GM21390 (cell line): ENCODE measurements around the gene NR3C2.
"Not testable (repeated sequence)": the region's sequence is repeated elsewhere in the genome, so short reads cannot be mapped to it uniquely, and the experiment has no call there.

Experiments
- ATAC-seq: cut with Tn5 transposase; IDR thresholded peaks from one replicate; pipeline ENCODE4 v1.9.1; 2021; ENCODE audit not compliant: unreplicated experiment

NR3C2 gene

GRCh38 chr4:148225639-148226038, 216.6 kb downstream of the NR3C2 start:
- ATAC-seq: no peak

- ATAC-seq: no peak
Measured at GRCh38 chr4:148224476-148224875, 217.7 kb downstream of the NR3C2 start.

- no peak for ATAC-seq
Measured at GRCh38 chr4:148222991-148223660, 219.1 kb downstream of the NR3C2 start.

- peak; percentile 89 for ATAC-seq
Measured at GRCh38 chr4:148216866-148217814, 225.1 kb downstream of the NR3C2 start.

GRCh38 chr4:148216321-148216720, 225.9 kb downstream of the NR3C2 start:
- peak; percentile 9 for ATAC-seq

- no peak for ATAC-seq
Measured at GRCh38 chr4:148215202-148215601, 227.0 kb downstream of the NR3C2 start.

- no peak for ATAC-seq
Measured at GRCh38 chr4:148214529-148215166, 227.6 kb downstream of the NR3C2 start.

- ATAC-seq: no peak
Measured at GRCh38 chr4:148211533-148211932, 230.7 kb downstream of the NR3C2 start.

GRCh38 chr4:148210661-148211060, 231.6 kb downstream of the NR3C2 start:
- no peak for ATAC-seq

- no peak for ATAC-seq
Measured at GRCh38 chr4:148207068-148207467, 235.1 kb downstream of the NR3C2 start.

- no peak for ATAC-seq
Measured at GRCh38 chr4:148205476-148205875, 236.7 kb downstream of the NR3C2 start.

- ATAC-seq: no peak
Measured at GRCh38 chr4:148204892-148205291, 237.3 kb downstream of the NR3C2 start.

- ATAC-seq: no peak
Measured at GRCh38 chr4:148204171-148204570, 238.0 kb downstream of the NR3C2 start.

- ATAC-seq: no peak
Measured at GRCh38 chr4:148203056-148203898, 238.9 kb downstream of the NR3C2 start.

GRCh38 chr4:148200960-148201359, 241.3 kb downstream of the NR3C2 start:
- ATAC-seq: no peak

GRCh38 chr4:148196164-148196563, 246.1 kb downstream of the NR3C2 start:
- no peak for ATAC-seq

GRCh38 chr4:148192526-148192925, 249.7 kb downstream of the NR3C2 start:
- ATAC-seq: no peak

GRCh38 chr4:148187454-148188222, 254.6 kb downstream of the NR3C2 start:
- not testable (repeated sequence) for ATAC-seq

- no peak for ATAC-seq
Measured at GRCh38 chr4:148184922-148185321, 257.3 kb downstream of the NR3C2 start.
